ENCODE measurements around the gene COL25A1. TPM values are rescaled to one million over a fixed set of nuclear protein-coding genes. Genes with fewer than 3 reads are reported as not detected.

Gene COL25A1
- under 0.01 and 0.22 TPM in 2 replicates for total RNA-seq

GRCh38 chr4:109302361-109303139 lies at the start of gene COL25A1:
Gene COL25A1, minus strand, starts transcription at chr4:109302658.

GRCh38 chr4:108762559-108763225 lies 539.8 kb downstream of the COL25A1 start, which contains the start of gene ETNPPL:
Gene ETNPPL, minus strand, starts transcription at chr4:108763053. Its CDS starts 155 bp downstream, at chr4:108762898.

Other genes starting within 250 kb of the COL25A1 start
- gene SEC24B, start 131.2 kb upstream of the COL25A1 start, total RNA-seq, result 26.9 and 33.1 TPM in 2 replicates

Data from articular chondrocyte of knee joint (primary cell).